Measurements from ENCODE around the gene TGFBR2. TPM values are rescaled to one million over a fixed set of nuclear protein-coding genes. Genes with fewer than 3 reads are reported as not detected.

Gene TGFBR2
- total RNA-seq, 3 donors from 2014 or later = 104 to 114 (median 111) TPM

DNA sequence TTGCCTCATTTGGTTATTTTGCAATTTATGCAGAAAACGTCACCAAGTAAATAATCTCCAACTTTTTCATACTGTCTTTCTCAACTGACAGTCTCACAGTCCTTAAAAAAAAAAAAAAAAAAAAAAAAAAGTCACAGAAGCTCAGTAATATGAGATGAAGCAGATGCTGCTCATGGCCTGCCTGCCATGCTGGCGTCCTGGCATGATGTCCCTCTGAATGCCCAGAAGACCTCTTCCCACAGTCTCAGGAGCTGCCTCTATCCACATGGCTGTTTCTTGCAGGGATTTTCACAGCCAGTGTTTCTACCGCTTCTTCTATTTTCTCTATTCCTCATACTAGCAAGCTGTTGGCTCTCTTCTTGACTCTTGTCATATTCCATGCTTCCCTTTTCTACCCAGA is 87.7 kb downstream of the TGFBR2 start:
- Mint-ChIP-seq H3K27me3 (ENCODE audit: low read depth) (no peaks in the 10 kb centered on the region), H3K4me1 (ENCODE audit: low read depth) (peaks cover 58% of the 10 kb centered on the region), H3K4me3 (no peak overlapping the region), H3K36me3 (ENCODE audit: insufficient read depth) (peaks cover 69% of the 10 kb centered on the region), H3K9me3 (no peaks in the 10 kb centered on the region)
- DNase-seq = no peak
- ATAC-seq = no peak

DNA sequence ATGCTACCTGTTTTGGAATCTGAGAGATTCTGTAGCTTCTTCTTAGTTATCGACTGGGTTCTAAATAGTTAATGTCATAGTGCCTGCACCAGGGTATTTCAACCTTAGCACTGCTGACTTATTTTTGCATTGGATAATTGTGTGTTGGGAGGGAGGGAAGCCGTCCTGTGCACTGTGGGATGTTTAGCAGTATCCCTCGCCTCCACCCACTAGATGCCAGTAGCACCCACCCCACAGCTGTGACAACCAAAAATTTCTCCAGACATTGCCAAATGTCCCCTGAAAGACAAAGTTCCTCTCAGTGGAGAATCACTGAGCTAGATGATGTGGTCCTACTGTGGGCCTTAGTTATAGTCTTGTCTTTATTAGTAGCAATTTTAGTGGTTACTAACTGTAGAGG is 88.3 kb downstream of the TGFBR2 start:
- ATAC-seq = no peak
- peaks cover 54% of the 10 kb centered on the region for H3K4me1 Mint-ChIP-seq (ENCODE audit: low read depth)

DNA sequence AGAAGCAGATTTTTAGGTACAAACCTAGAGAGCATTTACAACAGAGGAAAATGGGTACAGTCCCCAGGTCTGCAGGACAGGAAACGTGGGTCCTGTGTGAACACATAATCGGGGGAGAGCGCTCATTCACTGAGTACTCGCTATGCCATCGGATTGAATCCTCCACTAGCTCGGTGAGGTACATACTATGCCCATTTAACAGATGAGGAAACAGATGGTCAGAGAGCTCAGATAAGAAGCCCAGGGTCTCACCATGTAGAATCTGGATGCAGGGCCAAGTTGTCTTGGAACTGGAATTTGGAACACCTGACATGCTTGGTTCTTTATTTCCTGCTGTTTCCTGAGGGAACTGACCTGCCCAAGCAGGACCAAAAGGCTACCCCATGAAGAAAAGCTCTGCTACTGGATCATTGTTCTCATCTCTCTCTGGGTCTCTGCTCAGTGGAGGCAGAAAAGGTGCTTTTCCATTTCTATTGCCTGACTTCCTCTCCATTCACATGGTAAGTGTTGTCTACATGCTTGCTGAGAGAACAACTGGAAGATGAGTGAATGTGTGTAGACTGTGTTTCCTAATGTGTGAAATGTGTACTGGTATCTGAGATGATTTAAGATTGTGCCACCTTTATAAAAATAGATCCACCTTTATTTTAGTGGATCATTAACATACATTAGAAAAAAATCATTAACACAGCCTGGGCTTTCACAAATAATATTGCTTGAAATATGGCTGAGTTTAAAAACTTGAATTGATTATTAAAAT is 89.1 kb downstream of the TGFBR2 start:
- H3K4me1 Mint-ChIP-seq (ENCODE audit: low read depth) = peaks cover 46% of the 10 kb centered on the region

More for the DNA sequence above, 88.3 kb downstream of the TGFBR2 start:
- Mint-ChIP-seq H3K36me3 (ENCODE audit: insufficient read depth) (peaks cover 69% of the 10 kb centered on the region), H3K27me3 (ENCODE audit: low read depth) (no peaks in the 10 kb centered on the region), H3K4me3 (no peak overlapping the region), H3K9me3 (no peaks in the 10 kb centered on the region)
- DNase-seq = no peak

DNA sequence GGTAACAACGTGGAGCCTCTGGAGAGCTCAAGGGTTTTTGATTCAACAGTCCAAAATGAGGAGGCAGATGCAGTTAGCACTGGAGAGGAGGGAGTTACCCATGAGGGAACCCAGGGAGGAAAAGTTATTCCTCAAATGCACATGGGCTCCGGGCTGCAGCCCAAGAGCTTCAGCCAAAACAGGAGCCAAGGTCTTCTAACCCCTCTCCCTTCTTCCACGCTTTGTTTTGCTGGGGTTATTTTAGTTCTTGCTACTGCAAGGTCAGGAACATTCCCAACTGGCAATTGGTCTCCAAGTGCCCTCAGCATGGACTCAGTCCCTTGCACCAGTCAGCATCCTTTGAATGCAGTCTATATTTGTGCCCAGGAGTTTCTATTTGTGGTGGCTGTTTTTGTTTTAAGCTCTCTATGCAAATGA is 90.0 kb downstream of the TGFBR2 start:
- ATAC-seq (no peak), DNase-seq (no peak)
- Mint-ChIP-seq H3K4me1 (ENCODE audit: low read depth) (peaks cover 38% of the 10 kb centered on the region), H3K27me3 (ENCODE audit: low read depth) (no peaks in the 10 kb centered on the region), H3K9me3 (no peaks in the 10 kb centered on the region), H3K4me3 (no peak overlapping the region), H3K36me3 (ENCODE audit: insufficient read depth) (peaks cover 66% of the 10 kb centered on the region)

More for the DNA sequence above, 89.1 kb downstream of the TGFBR2 start:
- ATAC-seq (no peak), DNase-seq (no peak)
- Mint-ChIP-seq H3K9me3 (no peaks in the 10 kb centered on the region), H3K4me3 (no peak overlapping the region), H3K27me3 (ENCODE audit: low read depth) (no peaks in the 10 kb centered on the region), H3K36me3 (ENCODE audit: insufficient read depth) (peaks cover 63% of the 10 kb centered on the region)

DNA sequence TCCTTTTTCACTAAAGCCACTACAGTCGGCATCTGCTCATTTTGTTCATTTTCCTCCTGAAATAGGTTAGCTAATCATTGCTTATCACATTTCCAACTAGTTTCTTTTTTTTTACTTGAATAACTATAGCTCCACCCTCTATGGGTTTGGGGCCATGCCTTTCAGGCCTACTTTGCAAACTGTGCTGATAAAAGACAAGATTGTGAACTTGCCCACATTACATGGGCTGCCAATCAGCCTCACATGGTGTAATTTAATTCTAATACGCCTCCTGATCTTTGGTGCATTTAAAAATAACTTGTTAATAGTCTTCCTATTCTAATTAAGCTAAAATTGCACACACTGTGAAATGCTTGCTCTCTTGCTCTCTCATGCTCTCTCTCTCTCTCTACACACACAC is 90.5 kb downstream of the TGFBR2 start:
- Mint-ChIP-seq H3K4me1 (ENCODE audit: low read depth) (peaks cover 36% of the 10 kb centered on the region), H3K4me3 (no peak overlapping the region), H3K27me3 (ENCODE audit: low read depth) (no peaks in the 10 kb centered on the region), H3K36me3 (ENCODE audit: insufficient read depth) (peaks cover 67% of the 10 kb centered on the region), H3K9me3 (no peaks in the 10 kb centered on the region)
- DNase-seq (no peak), ATAC-seq (no peak)

DNA sequence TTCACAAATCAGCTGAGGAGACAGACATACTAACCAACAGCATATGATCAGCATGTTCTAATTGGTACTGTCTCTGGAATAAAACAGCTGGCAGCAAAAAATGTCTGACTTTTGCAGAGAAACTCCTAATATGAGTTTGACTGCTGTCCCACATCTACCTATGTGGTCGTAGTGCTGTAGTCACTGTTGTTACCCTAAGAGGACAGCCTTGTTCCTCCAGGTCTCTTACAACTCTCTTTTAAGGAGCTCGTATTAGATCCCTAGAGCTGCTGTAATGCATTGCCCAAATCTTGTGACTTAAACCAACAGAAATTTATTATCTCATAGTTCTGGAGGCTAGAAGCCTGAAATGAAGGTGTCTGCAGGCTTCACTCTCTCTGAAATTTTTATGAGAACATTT is 92.1 kb downstream of the TGFBR2 start:
- peaks cover 56% of the 10 kb centered on the region for H3K36me3 Mint-ChIP-seq (ENCODE audit: insufficient read depth)

DNA sequence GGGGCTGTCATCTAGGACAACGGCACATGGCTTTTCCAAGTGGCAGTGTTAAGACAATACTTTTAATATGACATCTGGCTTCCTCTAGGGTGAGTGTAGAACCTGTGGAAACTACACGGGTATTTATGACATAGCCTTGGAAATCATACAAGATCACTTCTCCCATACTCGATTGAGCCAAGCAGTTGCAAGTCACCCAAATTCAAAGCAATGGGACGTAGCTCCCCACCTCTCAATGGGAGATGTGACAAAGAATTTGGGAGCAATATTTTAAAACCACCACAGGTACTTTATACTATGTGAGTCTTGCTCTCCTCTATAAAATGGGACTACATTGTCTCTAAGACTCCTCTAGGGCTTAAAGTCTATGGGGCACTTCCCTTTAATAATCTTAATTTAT is 93.5 kb downstream of the TGFBR2 start:
- peaks cover 48% of the 10 kb centered on the region for H3K36me3 Mint-ChIP-seq (ENCODE audit: insufficient read depth)
- ATAC-seq (no peak), DNase-seq (no peak)
- no peaks in the 10 kb centered on the region for H3K27me3 Mint-ChIP-seq (ENCODE audit: low read depth)
- peaks cover 18% of the 10 kb centered on the region for H3K4me1 Mint-ChIP-seq (ENCODE audit: low read depth)
- no peaks in the 10 kb centered on the region for H3K9me3 Mint-ChIP-seq
- no peak overlapping the region for H3K4me3 Mint-ChIP-seq

More for the DNA sequence above, 92.1 kb downstream of the TGFBR2 start:
- Mint-ChIP-seq H3K4me1 (ENCODE audit: low read depth) (peaks cover 19% of the 10 kb centered on the region), H3K27me3 (ENCODE audit: low read depth) (no peaks in the 10 kb centered on the region), H3K4me3 (no peak overlapping the region), H3K9me3 (no peaks in the 10 kb centered on the region)
- ATAC-seq (no peak), DNase-seq (no peak)

DNA sequence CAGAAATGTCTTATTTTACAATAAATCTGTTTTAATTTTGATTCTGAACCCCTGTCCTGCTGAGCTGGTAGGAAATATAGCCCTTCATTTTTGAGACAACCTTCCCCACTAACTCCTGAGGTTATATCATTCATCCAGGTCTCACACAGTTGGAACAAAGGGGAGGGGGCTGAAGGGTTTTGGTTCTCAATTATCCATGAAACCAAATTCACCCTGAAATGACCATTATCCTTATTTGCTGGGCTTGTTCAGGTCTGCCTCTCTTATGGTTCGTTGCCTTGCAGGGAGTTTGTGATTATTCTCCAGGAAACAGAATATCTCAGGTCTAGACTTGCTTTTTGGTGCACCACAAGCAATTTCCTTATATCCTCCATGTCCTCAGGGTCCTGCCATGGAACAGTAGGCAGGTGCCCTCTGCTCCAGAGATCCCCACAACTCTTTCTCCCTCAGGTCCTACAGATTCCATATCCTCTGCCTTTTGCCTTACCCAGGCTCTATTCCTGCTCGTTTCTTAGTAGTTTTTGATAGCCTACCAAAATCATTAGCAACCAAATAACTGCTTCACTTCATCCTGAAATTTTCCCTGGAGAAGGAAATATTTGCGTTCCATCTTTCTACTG is 94.4 kb downstream of the TGFBR2 start:
- Mint-ChIP-seq H3K36me3 (ENCODE audit: insufficient read depth) (peaks cover 41% of the 10 kb centered on the region), H3K4me1 (ENCODE audit: low read depth) (peaks cover 12% of the 10 kb centered on the region), H3K27me3 (ENCODE audit: low read depth) (no peaks in the 10 kb centered on the region), H3K4me3 (no peak overlapping the region), H3K9me3 (no peaks in the 10 kb centered on the region)
- ATAC-seq = no peak
- no peak for DNase-seq

DNA sequence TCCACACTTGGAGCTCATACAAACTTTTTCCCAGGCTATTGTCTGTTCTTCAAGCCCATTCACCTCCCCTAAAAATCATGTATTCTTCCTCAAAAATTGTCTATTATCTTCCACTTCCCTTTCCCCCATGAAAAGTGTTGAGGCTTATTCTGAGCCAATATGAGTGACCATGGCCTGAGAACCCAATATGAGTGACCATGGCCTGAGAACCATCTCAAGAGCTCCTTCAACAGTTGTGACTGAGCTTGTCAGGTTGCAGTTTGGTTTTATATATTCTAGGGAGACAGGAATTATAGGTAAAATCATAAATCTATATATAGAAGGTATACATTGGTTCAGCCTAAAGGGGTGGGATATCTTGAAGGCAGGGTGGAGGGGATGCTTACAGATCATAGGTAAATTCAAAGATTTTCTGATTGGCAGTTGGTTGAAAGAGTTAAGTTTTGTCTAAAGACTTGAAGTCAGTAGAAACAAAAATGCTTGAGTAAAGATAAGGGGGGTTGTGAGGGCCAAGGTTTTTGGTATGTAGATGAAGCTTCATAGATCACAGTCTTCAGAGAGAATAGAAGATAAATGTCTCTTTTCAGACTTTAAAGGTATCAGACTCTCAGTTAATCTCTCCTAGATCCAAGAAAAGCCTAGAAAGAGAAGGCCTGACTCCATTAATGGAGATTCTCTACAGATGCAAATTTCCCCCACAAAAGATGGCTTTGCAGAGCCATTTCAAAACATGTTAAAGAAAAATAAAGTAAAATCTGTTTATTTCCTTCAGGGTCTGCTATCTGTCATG is 95.8 kb downstream of the TGFBR2 start:
- peaks cover 6% of the 10 kb centered on the region for H3K9me3 Mint-ChIP-seq
- H3K27me3 Mint-ChIP-seq (ENCODE audit: low read depth) = no peaks in the 10 kb centered on the region
- peaks cover 30% of the 10 kb centered on the region for H3K36me3 Mint-ChIP-seq (ENCODE audit: insufficient read depth)
- DNase-seq = no peak
- no peak for ATAC-seq
- peaks cover 8% of the 10 kb centered on the region for H3K4me1 Mint-ChIP-seq (ENCODE audit: low read depth)
- H3K4me3 Mint-ChIP-seq = no peak overlapping the region

DNA sequence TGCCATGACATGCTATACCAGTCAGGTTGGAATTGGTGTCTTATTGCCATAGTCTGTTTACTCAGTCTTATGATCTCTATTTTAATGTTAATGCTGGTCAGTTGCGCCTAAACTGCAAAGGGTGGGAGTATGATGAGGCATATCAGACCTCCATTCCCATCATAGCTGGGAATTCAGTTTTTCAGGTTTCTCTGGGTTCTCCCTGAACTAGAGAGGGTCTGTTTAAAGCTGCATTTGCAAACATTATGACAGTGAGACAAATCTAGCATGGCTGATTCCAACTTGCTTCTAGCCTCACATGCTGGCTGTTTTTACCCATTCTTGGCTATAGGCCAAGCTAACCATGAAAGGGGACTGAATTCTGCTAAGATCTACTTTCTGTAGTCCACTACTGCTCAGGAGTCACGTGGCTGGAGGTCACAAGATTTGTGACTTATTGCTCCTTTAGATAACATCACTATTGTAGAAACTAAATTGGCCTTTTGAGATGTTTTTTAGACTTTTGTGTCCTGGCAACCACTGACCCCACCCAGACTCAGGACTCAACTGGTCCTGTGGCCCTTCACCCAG is 96.5 kb downstream of the TGFBR2 start:
- no peaks in the 10 kb centered on the region for H3K27me3 Mint-ChIP-seq (ENCODE audit: low read depth)
- no peak for DNase-seq
- peaks cover 6% of the 10 kb centered on the region for H3K9me3 Mint-ChIP-seq
- peaks cover 26% of the 10 kb centered on the region for H3K36me3 Mint-ChIP-seq (ENCODE audit: insufficient read depth)
- no peak overlapping the region for H3K4me3 Mint-ChIP-seq
- ATAC-seq = no peak
- peaks cover 6% of the 10 kb centered on the region for H3K4me1 Mint-ChIP-seq (ENCODE audit: low read depth)

DNA sequence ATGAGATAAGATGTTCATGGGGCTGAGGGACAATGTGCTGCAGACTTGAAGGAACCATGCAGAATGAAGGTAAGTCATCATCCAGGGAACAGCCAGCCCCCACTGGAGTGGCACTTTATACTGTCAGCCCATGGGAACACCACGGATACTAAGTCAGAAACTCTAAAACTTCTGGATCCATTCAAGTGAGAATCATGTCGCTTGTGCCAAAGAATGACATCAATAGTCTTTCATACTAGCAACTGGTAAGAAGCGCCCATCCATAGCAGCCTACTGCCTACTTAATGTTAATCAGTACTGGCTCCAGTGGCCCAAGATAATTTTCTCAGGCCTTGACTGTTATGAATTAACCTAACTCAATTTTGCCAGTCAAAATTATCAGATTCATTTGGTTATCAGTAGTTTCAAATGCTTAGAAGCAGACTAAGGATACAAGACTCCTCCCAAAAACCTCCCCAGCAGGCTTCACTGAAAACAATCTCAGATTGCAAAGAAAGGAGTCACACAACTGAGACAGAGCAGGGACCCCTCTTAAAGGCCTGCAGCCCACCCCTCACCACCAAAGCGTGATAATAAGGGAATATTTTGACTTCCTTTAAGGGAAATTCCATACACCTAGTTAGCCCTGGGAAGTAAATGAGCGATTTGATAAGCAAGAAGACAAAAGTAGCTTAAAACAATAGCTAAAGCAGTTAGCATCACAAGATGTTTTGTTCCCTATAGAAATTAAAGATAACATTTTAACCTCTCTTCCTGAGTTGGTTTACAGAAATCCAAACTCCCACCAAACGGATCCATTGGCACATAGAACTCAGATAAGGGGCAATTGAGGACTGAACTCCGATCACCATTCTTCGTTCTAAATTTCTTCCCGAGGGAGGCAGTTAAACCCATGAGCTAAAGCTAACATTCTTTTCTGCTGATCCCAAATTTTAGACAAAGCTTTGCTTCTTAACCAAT is 98.8 kb downstream of the TGFBR2 start:
- Mint-ChIP-seq H3K27me3 (ENCODE audit: low read depth) (no peaks in the 10 kb centered on the region), H3K4me1 (ENCODE audit: low read depth) (peaks cover 11% of the 10 kb centered on the region), H3K9me3 (peaks cover 6% of the 10 kb centered on the region), H3K36me3 (ENCODE audit: insufficient read depth) (peaks cover 11% of the 10 kb centered on the region), H3K4me3 (no peak overlapping the region)
- ATAC-seq (no peak), DNase-seq (no peak)

DNA sequence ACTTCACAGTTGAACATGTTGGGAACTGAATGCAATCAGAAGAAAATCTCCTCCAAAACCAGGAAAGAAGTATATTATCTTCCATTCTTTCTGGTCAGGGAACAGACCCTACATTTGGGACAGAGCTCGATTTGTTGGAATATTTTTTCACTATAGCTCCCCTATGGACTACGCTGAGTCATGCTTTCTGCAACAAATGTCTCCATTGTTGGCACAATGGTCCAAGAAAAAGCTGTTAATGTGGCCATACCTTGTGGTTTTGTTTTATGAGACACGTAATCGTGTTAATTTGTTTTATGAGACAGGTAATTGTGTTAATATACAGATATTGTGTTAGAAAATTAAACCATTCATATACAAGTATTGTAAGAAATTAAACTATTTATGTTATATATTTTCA is 101.4 kb downstream of the TGFBR2 start:
- peaks cover 6% of the 10 kb centered on the region for H3K9me3 Mint-ChIP-seq
- peaks cover 13% of the 10 kb centered on the region for H3K4me1 Mint-ChIP-seq (ENCODE audit: low read depth)
- ATAC-seq (no peak), DNase-seq (no peak)
- H3K27me3 Mint-ChIP-seq (ENCODE audit: low read depth) = no peaks in the 10 kb centered on the region
- peaks cover 2% of the 10 kb centered on the region for H3K36me3 Mint-ChIP-seq (ENCODE audit: insufficient read depth)
- H3K4me3 Mint-ChIP-seq = no peak overlapping the region

DNA sequence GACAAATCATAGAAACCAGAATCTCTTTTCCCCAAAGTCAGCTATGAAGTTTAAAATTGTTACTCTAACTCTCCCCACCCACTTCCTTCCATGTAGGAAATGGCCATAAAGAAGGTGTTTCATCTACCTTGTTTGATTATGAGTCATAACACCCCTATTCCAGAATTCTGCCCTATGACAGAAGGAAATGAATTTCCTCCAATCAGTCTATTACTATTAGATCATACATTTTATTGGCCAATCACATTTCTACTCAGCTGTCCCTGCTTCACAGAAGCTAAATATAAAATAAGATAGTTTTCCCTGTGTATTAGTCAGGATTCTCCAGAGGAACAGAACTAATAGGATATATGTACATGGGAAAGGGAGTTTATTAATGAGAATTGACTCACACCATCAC is 102.1 kb downstream of the TGFBR2 start:
- peaks cover 13% of the 10 kb centered on the region for H3K4me1 Mint-ChIP-seq (ENCODE audit: low read depth)
- DNase-seq (no peak), ATAC-seq (no peak)
- no peaks in the 10 kb centered on the region for H3K27me3 Mint-ChIP-seq (ENCODE audit: low read depth)
- H3K36me3 Mint-ChIP-seq (ENCODE audit: insufficient read depth) = peaks cover 2% of the 10 kb centered on the region
- H3K9me3 Mint-ChIP-seq = peaks cover 6% of the 10 kb centered on the region
- no peak overlapping the region for H3K4me3 Mint-ChIP-seq

All from activated T-cell treated with anti-CD3 and anti-CD28 coated beads, Interleukin-2, amount 50 U/mL, for 4 hours (primary cell).